ENCODE data around the gene FTHL17.

The FTHL17 gene

GRCh38 chrX:31071725-31072124 lies at the start of gene FTHL17:
Gene FTHL17 (minus strand): TSS chrX:31072041. CDS start chrX:31071953, 88 bp downstream.
- DNase-seq, result no peak

DNA sequence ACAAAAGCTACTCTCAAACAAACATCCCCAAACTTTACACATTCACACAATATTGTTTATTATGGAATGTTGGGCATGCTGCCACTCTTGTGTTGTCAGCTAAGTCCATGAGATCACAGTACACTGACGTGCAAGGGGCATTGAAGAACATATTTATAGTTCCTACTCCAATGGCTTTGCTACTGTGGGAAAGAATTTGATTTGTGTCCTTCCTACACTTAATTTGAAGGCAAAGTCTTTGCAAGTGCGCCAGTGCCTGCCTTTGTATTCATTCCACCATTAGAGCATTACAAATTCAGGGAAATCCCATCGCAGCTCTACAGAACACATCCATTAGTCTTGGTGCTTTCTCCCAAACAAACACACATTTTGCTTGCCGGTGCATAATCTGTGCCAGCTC lies 45.4 kb upstream of the FTHL17 start:
- DNase-seq, result no peak

DNA sequence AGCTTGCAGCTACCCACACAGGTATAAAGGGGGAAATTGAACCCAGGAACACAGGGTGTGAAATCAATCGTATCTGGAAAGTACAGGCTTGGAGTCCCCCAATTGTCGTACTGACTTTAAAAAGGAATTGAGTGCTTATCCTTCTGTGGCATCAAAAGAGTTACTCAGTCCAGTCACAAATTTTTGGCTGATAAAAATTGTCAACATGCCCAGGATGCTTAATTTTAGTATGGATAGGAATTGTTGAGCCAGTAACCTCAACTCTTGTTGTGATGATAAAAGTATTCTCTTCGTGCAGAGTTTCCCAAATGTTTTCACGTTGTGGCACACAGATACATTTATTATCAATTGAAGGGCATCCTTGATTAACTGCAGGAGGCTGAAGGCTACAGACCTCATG lies 43.6 kb upstream of the FTHL17 start:
- no peak for DNase-seq

GRCh38 chrX:31114858-31115257 lies 43.0 kb upstream of the FTHL17 start:
- no peak for DNase-seq

DNA sequence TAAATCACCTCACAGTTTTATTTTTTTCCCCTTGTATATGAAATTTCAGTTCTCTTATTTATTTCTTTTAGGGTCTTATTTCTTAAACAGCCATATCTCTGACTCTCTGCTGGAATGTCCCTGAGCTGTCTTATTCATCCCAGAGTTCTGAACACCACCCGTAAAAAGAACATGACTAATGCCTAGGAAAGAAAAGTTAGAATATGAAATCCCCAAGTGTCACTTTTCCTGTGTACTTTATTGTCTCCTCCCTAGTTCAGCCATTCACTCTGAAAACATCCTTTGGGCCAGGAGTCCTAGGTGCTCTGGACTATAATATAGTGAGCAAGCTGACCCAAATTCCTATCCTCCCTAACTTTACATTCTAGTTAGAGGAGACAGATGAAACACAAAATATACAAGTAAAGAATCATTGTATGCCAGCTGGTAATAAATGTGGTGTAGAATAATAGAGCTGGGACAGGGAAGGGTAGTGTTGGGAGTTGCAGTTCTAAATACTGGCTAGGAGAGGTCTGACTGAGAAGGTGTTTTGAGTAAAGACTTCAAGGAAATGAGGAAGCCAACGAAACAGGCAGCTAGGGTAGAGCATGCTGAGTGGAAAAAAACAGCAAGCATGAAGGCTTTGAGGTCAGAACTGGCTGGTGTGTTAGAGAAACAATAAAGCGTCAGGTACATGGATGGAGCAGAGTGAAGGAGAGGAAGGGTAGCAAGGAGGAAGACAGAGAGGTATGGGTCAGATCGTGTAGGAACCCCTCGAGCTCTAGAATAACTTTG lies 40.6 kb upstream of the FTHL17 start:
- DNase-seq, result no peak

DNA sequence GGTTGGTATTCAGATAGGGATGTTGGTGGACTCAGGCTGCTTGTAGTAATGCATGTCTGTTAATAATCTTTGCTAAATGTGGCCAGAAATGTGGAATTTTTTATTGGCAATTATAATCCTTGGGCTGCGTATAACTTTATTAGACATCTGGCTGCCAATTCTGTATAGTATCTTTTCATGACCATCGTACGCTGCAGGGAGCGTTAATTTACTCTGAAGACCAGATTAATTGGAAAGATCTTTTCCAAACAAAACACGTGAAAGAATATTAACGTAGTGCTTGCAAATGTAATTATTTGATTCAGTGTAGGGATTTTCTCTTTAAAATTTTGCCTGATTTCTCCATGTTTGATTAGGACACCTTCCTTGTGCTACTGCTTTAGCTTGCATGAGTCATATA lies 38.8 kb upstream of the FTHL17 start:
- no peak for DNase-seq

DNA sequence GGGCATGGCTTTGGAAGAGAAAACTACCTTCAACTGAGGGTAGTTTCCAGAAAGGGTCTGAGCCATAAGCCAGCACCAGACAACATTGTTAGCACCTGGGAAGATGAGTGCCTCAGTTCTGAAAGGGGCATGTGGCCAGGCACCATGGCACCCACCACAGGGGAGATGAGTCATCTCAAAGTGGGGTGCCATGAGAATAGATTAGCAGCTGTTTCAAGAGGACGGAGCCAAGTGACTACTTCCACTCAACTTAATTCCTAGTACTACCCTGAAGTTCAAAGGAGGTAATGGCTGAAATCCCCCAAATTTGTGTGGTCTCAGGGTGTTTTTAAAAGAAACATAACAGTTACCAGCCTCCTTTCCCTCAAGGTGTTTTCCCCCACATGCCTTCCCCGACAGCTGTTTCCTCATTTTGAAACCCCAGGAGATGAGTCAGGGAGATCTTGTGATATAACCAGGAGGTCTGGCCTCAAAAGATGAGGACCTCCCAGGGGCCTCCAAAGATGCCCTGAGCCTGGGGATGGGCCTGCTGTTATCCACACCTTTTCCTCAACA lies 27.8 kb upstream of the FTHL17 start:
- DNase-seq, result no peak

DNA sequence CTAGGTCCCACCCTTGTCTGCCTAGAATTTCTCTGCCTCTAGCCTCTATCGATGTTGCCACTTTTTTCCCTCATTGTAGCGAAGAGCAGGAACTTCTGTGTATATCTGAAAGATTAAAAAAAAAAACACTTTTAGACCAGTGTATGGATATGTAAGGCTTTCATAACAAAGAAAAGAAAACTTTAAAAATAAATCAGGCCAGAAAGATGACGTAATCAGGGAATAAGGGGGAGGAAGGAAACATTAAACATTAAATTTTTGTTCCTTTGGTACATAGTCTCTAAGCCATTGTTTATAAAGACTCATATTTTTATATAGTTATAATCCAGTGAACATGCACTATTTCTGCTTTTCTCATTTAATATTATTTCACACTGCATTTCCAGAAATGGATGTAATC lies 26.2 kb upstream of the FTHL17 start:
- no peak for DNase-seq

DNA sequence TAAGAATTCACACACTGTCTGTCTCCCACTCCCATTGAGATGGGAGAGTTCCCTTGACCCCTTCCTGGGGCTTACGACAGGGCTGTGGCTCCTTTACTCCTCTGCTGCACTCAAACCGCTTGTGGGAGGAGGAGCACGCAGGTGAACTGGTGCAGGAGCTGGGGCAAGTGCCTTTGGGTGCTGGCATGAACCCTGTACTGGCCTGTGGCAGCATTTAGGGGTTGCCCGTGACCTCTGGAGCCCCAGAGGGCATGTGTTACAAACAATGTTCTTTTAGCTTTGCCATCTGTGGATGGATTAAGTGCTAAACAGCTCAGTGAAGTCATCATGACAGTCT lies 21.8 kb upstream of the FTHL17 start:
- DNase-seq, result no peak

GRCh38 chrX:31092970-31093638 lies 21.3 kb upstream of the FTHL17 start:
- no peak for DNase-seq

GRCh38 chrX:31092476-31092875 lies 20.6 kb upstream of the FTHL17 start:
- DNase-seq, result no peak

DNA sequence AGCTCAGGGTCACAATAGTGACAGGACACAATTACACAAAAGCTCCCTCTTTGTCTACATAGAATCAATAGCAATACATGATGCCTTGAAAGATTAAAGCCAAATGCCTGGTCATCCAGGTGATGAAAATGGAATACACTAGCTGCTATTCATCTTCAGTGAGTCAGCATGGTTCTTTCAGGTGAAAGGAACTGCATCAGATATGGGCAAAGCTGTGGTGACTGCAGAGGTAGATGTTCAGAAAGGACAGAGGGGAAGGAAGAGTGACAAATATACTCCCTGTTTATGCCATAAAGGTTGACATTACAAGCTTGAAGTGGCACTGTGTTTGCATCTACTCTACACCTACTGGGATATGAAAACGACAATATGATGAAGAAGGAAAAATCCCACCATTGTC lies 20.0 kb upstream of the FTHL17 start:
- DNase-seq, result no peak

- no peak for DNase-seq
These were observed 2.7 kb upstream of the FTHL17 start for GRCh38 chrX:31074522-31074921.

GRCh38 chrX:31071262-31071661 lies 579 bp downstream of the FTHL17 start:
- no peak for DNase-seq

GRCh38 chrX:31070057-31070468 lies 1.8 kb downstream of the FTHL17 start:
- DNase-seq, result no peak

DNA sequence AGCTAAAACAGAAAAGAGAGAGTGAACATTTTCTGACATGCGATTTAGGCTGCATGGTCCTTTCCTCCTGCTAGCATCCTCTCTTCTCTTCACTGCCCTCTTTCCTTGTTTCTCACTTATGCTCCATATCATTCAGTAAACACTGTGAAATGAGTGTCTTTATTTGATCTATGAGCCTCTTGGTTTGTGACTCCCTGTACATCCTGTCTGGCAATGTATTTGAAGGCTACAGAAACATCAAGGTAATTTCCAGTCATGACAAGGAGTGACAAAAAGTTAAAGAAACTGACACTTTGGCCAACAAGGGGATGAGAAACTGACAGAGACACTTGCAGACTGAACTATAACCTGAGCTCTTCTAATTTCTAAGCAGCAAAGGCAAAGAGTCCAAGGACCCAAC lies 8.7 kb downstream of the FTHL17 start:
- no peak for DNase-seq

- DNase-seq, result no peak
These were observed 10.8 kb downstream of the FTHL17 start for GRCh38 chrX:31061091-31061490.

GRCh38 chrX:31060016-31060415 lies 11.8 kb downstream of the FTHL17 start:
- DNase-seq, result no peak

DNA sequence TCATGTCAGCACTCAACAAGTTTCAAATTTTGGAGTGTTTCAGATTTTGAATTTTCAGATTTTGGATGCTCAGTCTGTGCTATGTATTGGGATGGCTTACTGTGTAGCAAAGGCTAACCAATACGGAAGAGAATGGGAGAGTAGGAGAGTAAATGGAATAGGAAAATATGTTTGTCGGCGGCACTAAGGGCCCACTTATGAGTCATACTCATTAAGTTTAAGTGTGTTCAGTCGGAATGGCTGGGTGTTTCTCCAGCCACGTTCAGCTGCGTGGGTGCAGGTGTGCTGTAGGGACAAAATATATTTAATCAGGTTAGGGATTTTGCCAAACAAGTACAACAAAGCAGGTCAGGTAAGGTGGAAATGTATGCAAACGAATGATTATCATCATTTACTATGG lies 13.6 kb downstream of the FTHL17 start:
- DNase-seq, result no peak

DNA sequence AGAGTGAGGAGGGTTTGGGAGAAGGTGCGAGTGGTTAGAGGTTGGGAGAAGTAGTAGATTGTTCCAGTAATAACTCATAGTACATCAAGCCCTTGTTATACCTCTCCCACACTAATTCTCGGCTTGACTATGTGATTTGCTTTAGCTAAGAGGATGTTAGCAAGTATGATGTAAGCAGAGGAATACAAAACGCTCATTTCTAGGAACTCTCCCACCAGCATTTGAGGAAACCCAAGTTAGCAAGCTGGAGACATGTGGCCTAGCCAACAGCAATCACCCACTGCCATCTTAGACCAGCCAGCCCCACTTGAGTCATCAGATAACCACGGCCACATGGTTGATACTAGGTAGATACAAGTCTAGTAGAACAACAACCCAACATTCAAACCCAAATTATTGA lies 14.2 kb downstream of the FTHL17 start:
- no peak for DNase-seq

- DNase-seq, result no peak
These were observed 14.6 kb downstream of the FTHL17 start for GRCh38 chrX:31057291-31057690.

GRCh38 chrX:31053621-31054020 lies 18.2 kb downstream of the FTHL17 start:
- no peak for DNase-seq

DNA sequence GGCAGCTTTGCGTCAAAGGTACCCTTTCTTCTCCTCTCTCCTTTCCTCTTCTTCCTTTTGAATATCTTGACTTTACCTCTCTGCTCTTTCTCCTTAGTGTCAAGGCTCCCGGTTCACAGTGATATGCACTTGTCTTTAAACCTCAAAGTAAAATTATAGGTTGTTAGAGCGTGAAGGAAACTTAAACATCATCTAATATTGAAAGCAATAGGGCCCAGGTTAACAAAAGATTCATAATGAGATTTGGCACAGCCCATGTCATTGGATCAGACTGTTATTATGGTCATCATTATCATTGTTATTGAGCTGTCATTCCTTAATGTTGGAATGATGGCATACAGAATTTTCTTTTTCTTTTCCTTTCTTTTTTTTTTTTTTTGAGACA lies 32.5 kb downstream of the FTHL17 start:
- no peak for DNase-seq

DNA sequence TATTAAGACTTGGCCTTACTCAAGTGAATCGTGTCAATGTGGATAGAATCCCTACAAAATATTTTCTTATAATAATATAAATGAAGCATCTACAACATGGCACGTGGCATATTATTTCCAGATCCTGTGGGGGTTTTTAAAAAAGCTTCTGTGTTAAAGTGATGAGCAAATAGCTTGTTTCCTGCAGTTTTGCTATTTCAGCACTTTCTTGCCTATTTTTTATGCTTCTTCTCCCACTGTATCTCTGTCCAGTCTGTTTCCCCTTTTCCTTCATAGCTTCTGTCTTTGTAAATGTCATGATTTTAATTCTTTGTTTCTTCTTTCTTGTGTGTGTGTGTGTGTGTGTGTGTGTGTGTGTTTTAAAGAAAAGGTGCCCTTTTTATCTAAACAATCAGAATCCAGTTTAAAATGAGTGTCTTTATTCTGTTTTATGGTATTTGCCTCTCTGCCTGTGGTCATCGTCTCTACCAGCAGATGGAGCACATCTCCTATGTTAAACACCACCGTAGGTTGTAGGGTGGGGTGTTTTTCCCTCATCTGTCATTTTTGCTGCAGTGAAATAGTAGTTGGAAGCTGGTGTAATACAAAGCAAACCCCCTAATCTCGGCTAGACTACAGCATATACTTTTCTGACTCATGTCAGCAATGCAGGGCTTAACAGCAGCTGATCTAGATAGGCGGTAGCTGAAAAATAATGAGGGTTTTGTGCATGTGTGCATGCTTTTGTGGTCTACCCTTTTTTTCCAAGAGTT lies 33.1 kb downstream of the FTHL17 start:
- DNase-seq, result no peak
